GM18858 (cell line): ENCODE measurements around the gene COMMD9.

ENCODE experiments used
- ATAC-seq: cut with Tn5 transposase; IDR thresholded peaks from one replicate; pipeline ENCODE4 v1.9.1; 2021; ENCODE audit not compliant: unreplicated experiment

The COMMD9 gene

DNA sequence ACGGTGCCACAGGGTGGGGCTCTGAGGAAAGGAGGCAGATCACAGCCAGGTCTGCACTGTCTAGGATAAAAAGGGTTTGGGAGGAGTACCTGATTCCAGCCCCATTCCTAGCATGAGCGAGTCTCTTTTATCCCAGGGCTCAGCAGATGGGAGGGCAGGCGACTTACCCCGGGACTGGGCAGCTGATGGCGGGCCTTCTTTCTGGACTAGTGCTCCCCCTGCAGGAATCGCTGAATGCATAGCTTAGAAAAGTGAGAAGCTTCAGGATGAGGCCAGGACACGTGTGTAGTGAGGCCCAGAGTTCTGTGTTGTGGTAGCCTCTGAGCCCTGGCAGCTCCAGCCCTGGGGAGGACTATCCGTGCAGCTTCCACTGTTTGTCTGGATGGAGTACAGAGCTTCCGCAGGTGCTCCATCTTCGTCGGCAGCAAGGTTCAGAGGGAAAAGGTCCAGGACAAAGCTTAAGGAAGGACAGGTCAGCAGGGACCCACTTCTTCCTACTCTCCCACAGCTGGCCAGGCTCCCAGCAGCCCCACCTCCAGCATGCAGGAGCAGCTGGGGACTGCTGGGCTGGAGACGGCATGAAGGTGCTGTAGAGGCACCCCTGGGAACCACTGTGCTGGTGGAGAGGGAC, 30.4 kb downstream of the COMMD9 start:
- ATAC-seq = no peak

DNA sequence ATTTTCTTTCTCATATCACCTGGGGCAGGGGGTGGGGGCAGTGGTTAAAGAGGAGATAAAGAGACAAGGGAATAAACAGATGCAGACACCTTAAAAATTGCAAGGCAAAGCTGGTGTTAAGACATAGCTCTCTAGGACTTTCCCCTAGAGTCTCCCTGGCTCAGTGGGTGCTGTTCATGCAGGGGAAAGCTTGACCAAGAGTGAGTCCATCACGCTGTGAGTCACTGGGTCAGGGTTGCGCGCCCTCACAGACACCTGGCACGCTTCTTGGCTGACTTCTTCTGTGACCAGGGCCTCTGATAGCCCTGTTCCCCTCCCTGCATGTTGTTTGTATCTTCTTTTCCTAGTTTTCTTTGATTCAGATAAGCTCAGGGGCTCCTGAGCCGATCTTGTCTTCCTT, 31.9 kb downstream of the COMMD9 start:
- no peak for ATAC-seq

DNA sequence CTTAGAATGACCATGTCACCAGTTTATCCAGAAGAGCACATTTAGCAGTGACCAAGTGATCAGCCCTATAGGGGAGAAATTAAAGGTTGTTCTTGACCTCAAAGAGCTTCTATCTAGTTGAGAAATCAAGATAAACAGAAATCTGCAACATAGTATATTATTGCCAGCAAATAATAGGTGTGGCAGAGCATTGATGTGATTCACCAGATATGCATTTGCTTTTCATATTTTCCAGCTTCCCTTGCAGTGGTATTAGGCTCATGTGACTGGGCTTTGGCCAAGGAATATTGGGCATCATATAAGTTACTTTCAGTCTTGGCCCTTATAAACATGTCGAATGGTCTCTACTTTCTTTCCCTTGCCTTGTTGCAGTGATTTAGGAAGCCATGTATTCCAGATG, 34.5 kb downstream of the COMMD9 start:
- ATAC-seq = no peak

DNA sequence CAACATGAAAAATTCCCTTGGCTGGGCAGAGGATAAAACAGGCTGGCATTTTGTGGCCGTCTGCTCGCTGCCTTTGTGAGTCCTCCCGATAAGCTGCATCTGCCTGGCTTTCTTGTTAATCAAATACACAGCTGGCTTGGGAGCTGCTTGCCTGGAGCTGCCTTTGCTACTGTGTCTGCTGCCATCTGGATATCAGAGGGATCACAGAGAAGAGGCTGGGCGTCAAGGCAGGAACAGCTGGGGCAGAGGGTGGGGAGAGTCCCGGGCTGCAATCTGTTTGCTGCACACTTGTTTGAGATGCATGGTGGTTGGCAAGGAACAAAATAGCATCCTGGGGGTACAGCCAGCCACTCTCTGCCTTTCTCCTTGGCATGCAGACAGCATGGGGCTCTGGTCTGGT, 36.0 kb downstream of the COMMD9 start:
- no peak for ATAC-seq

DNA sequence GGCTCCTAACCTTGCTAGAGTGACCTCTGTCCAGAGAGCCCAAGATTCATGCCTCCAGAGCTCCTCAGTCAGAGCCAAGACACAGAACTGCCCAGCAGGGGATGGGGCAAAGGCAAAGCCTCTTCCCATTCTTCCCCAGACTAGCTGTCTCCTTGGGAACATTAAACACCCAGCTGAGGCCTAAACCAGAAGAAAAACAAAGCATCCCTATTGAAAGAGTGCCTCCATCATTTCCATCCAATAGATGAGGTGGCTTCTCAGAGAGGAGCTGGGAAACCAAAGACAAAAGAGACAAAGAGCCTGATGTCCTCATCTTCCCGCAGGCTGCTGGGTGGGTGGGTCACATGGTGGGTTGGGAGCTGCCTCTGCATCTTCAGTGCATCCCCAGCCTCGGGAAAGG, 37.4 kb downstream of the COMMD9 start:
- ATAC-seq = no peak

DNA sequence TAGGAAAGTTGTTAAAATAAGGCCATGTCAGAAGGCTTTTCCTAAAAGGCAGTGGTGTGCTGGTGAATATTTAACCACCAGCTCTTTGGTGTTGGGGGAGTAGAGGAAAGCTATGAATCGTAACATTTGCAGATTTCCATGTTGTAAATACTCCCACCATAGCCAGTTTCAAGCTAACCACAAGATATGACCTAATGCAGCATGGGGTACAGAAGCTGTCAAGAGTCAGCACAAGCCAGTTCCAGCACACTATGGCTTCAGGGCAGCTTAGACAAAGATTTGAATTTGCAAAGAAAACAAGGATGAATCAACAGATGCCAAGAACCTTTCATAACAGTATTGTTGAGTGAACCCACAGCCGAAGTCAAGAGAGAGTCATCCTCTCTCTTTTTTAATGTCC, 40.0 kb downstream of the COMMD9 start:
- ATAC-seq = no peak

DNA sequence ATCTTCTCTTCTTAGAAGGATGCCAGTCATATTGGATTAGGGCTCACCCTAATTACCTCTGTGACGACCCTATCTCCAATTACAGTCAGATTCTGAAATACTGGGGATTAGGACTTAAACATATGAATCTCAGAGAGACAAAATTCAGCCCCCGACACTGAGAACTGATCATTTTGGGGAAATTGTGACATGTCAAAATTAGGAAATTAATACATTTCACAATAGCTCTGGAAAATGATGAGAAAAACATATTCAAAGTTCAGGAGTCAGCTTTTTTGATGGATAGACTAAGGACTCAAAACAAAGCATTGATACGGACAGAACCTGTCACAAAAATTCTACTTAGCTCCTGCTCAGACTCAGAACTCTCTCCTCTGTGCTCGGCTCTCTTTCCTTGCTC, 40.8 kb downstream of the COMMD9 start:
- ATAC-seq = no peak

DNA sequence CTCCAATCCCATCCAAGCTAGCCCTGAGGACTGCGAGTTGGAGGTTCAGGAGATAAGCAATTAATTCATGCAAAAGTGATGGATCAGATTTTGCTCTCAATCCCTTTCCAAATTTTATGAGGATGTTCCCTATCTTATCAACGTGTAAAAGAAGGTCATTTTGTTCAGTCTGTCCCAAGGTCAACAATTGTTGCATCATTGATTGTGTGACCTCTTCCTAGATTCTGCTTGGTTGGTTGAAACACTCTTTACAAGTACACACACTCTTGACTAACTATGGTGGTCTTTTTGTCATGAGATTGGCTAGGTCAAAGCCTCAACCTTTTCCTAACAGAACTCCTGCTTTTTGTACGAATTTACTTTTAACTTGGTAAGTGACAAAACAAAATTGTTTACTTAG, 41.7 kb downstream of the COMMD9 start:
- ATAC-seq = no peak

DNA sequence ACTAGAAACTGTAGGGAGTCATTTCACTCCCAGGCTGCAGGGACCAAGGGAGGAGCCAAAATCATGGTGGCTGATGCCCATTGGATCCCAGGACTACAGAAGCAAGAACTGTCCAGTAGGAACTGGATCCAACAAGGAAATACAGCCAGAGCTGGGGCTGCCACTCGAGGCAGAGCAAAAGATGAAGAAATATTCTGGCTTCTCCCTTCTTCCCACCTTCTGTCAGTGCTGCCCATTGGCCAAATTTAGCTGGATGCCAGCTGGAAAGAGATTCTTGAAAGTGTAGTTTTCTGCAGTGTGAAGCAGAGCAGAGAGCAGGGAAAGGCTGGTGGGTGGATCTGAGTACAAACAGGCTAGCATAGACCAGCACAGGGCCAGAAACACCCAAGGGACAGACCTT, 45.6 kb downstream of the COMMD9 start:
- no peak for ATAC-seq

DNA sequence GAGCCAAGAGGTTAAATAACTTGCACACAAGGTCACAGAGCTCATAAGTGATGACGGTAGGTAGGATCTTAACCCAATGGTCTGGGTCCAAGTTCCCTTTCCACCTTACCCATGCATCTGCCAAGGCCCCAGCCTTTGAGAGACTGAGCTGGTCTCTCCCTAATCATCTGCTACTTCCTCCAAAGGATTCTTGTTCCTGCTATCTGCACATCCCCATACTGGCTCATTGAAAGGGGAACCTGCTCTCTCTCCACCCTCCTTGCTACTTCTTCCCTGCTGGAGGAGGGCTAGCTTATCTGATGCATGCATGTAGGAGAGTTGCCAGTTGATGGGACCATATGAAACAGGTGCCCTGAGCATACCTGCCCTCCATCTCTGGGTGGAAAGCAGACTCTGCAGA, 47.7 kb downstream of the COMMD9 start:
- ATAC-seq = no peak

DNA sequence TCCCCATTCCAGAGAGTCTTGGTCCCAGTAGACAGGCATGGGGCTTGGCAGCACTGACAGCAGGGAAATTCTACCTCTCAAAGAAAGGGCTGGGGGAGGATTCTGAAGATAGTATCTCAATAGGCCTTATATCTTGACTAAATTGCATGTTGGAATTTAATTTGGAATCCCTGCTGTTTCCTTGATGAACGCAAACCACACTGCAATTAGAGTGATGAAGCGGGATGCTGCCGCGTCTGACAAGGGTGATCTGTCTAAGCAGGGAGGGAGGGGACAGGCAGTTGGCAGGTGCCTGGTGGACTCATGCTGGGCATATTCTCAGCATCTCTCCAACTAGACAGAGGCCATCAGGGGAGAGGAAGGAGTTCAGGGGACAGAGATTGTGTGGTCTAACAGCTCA, 48.4 kb downstream of the COMMD9 start:
- no peak for ATAC-seq

DNA sequence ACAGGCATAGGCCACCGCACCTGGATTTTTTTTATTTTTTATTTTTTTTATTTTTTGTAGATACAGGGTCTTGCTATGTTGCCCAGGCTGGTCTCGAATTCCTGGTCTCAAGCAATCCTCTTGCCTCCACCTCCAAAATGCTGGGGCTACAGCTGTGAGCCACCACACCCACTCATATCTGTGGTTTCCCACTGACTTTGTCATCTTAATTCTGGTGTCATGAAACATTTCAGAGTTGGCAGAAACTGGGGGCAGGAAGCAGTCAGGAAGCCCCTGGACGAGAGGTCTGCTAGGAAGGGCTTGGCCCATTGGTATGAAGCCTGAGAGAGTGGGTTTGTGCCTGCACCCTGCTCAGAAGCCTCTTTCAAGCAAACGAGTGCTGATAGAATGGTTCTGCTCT, 49.1 kb downstream of the COMMD9 start:
- no peak for ATAC-seq

DNA sequence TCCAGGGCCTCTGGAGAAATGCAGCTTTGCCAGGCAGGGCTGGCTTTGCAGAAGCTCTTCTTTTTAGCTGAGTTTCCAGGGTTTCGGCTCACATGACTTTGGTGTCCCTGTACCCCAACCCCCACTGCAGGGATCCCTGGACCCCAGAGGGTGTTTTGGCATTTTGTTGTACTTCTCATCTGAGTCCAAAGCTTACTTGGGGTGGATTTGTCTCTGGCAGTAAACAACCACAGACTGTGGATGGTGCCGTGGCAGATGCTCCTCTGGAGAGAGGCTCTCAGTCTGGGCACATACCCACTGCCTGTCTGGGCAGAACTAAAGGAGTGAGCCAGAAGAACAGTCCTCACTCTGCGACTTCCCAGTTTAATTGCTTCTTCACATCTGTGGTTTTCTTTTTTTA, 49.6 kb downstream of the COMMD9 start:
- no peak for ATAC-seq

DNA sequence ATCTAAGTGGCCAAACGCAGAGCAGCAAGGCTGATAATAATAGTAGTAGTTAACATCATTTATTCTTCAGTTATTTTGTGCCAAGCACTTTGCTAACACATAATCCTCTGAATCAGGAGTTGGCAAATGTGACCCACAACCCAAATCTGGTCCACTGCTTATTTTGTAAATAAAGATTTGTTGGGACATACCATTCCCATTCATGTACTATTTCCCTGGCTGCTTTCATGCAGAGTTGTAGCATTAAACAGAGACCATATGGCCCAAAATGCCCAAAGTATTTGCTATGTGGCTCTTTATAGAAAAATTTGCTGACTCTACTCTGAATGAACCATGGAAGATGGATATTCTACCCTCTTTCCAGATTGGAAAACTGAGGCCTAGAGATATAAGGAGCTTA, 50.3 kb downstream of the COMMD9 start:
- ATAC-seq = no peak

DNA sequence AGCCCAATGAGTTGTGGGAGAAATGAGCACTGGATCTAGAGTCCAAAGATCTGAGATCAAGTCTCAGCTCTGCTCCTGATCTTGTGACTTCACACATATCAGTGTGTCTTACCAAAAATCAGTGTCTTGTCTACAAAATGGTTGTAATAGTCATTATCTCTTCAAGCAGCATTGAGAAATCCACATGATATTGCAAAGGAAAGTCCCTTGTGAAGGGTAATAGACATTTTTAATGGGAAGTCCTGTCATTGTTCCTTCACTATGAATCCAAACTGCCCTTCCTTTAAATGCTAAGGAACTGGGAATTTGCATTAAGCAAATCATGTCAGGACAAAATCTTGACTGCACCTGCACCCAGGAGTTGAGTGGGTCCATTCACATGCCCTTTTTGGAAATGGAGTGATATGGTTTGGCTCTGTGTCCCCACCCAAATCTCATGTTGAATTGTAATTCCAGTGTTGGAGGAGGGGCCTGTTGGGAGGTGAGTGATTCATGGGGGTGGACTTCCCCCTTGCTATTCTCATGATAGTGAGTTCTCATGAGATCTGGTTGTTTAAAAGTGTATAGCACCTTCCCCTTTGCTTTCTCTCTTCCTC, 51.1 kb downstream of the COMMD9 start:
- ATAC-seq = no peak

DNA sequence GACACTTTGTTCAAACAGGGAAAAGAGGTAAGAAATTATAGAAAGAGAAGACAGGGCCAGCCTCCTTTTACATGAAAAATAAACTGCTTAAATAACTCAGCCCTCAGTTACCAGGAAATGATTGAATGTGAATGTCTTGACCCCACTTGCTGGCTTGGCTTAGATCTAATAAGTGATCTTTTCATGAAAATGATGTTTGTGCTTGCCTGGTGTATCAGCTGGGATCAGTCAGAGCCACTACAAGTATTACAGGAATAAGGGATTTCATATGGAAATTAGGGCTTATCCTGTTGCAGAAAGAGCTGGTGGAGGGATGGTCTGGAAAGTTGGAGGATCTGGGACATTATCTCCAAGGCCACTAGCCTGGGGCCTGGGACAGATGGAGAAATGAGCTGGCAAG, 51.8 kb downstream of the COMMD9 start:
- no peak for ATAC-seq

DNA sequence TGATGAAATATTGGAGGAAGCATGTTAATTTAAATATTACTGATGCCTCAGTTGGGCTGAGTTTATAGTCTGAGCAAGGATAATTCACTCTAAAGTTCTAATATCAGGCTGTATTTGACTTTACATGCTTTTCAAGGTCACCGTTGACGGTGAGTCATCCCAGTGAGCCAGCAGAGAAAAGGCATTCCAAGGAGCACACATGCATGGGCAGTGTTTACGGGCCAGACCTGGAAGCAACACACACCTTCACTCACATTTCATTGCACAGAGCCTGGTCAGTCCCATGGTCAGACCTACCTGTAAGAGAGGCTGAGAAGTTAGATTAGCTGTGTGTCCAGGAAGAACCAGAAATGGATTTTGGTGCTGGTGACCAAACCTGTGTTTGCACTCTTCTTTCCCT, 53.5 kb downstream of the COMMD9 start:
- ATAC-seq = no peak

DNA sequence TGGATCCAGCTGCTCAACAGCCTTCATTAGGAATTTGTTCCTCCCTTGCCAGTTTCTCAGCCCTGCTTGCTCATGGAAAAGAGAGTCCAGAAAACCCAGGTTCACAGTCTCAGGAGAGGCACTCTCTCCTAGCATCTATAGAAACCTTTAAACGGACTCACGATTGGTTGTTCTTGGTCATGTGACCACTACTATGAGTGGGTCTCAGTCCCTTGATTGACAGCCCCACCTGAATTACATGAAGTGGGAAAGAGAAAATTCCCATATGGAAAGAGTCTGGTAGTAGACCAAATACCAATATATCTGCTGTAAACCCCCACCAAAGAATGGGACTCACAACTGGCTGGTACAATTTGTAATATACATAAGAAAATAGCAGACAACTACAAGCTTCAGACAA, 54.4 kb downstream of the COMMD9 start:
- ATAC-seq = no peak

DNA sequence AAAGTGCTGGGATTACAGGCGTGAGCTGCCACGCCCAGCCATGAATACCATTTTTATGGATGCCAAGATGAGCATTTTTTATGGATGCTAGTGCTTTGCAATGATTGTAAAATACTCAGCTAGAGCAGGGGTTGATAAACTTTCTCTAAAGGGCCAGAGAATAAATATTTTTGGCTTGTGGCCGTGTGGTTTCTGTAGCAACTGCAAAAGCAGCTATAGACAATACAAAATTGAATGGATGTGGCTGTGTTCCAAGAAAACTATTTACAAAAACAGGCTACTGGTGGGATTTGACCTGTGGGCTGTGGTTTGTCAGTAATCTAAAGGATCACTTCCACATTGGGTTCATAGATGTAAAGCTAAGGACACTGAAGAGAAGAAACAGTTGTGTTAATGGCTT, 56.0 kb downstream of the COMMD9 start:
- ATAC-seq = no peak

DNA sequence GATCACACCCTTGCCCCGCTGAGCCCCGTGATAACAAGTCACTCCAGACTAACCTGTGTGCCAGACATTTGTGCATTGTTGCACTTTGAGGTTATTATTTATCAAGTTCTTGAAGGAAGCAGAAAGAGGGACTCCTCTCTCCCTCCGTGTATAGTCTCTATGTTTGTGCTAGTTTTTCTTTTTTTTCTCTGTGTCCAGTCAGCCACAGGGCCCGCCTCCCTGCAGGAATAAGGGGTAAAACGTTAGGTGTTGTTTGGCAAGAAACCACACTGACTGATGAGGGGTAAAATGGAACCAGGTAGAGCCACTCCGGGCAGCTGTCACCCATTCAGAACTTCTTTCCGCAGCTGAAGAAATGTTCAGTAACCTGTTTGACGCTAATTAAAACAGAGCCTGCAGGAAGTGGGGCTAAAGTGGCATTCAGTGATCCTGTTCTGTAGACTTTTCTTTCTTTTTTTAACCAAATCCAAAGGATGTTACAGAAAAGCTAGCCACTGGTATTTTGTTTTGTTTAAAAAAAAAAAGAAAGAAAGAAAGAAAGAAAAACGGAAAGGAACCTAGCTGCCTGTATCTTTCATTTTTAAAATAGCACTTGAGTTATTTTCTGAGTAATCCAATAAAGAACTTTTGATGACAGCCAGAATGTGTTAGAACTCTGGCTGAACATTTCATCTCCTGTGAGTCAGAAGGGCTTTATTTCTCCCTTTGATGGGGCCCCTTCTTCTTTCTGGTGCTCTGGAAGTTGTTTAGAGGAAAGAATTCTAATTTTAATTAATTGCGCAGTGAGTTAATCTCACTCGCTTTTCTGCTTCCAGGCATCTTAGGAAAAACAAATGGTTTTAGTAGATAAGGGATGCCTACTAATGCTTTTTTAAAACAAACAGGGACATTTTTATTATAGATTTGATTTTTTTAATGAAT, 58.2 kb downstream of the COMMD9 start:
- no peak for ATAC-seq

DNA sequence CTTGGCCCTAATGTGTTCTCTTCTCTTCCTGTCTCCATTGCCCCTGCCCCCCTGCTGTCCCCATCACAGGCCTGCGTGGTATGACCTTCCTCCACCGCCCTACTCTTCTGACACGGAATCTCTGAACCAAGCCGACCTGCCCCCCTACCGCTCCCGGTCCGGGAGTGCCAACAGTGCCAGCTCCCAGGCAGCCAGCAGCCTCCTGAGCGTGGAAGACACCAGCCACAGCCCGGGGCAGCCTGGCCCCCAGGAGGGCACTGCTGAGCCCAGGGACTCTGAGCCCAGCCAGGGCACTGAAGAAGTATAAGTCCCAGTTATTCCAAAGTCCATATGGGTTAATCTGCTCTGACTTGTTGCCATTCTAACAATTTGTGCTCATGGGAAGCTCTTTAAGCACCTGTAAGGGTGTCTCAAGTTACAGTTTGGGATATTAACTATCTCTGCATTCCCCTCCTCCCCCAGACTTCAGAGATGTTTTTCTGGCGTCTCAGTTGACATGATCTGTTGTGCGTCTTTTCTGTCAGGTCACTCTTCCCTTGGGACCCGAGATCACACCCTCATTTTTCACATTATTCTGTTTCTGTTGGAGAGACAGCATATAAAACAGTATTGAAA, 60.0 kb downstream of the COMMD9 start:
- no peak for ATAC-seq

DNA sequence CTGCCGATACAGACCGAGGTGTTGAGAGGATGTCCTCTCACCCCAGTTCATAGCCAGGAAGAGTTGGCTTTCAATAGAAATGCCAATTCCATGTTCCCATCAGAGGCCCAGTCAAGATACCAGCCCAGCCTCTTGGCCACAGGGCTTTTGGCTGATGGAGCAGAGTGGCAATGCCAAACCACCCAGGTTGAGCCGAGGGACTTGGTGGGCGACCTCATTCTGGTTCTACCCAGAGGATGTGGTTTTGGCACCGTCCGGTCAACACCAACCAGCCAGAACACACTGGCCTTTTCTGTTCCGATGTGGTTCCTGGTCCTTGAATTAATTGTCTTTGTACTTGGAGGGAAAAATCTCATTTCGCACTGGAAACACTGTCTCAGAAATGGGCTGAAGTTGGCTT, 60.5 kb downstream of the COMMD9 start:
- ATAC-seq = no peak
